Measurements from ENCODE around the gene KCNQ1.

DNA sequence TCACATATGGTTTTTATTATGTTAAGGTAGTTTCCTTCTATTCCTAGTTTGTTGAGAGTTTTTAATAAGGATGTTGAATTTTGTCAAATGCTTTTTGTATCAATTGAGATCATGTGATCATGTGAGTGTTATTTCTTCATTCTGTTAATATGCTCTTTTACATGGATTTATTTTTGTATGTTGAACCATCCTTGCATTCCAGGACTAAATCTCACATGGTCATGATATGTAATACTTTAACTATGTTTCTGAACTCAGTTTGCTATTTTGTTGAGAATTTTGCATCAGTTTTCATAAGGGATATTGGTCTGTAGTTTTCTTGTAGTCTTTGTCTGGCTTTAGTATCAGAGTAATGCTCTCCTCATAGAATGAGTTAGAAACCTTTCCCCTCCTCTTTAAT is 43.2 kb downstream of the KCNQ1 start:
- TF ChIP-seq POLR2A (IDR thresholded peaks at IDR 0.05; ENCODE audit: low read depth, low read length) (no peak), TAF1 (IDR thresholded peaks at IDR 0.05; ENCODE audit: borderline replicate concordance, low read depth, low read length) (no peak)

Data from GM12892 (cell line).